CD14-positive monocyte (primary cell): Measurements from ENCODE around the gene SPIRE1. TPM values are rescaled to one million over a fixed set of nuclear protein-coding genes. Genes with fewer than 3 reads are reported as not detected.

Source experiments
- DNase-seq, 3 donors: peaks; one replicate each; pipeline ENCODE4 v3.0.0-alpha.2; 2011 to 2022
- H2AFZ ChIP-seq: 2 replicates; pipeline ENCODE4 v1.6.0; 2012; ENCODE audit warnings: mild to moderate bottlenecking, low read depth, low read length, inconsistent platforms; ENCODE audit not compliant: insufficient read depth, poor library complexity, severe bottlenecking
- H3K27ac ChIP-seq, 2 donors: 1 replicate in 1 of 2; 2 replicates in 1 of 2; pipeline ENCODE4 v1.5.1; 2012 to 2013; ENCODE audit warnings: low read length in 2 of 2, control low read depth in 1 of 2, inconsistent platforms in 1 of 2, low read depth in 1 of 2, mild to moderate bottlenecking in 1 of 2
- H3K27me3 ChIP-seq, 2 donors: one replicate each; pipeline versions ENCODE4 v1.6.0 to v1.6.1; 2011 to 2013; ENCODE audit warnings: low read length in 2 of 2; ENCODE audit not compliant: control insufficient read depth in 2 of 2, insufficient read depth in 2 of 2
- H3K36me3 ChIP-seq, 2 donors: replicated peaks in 1 of 2; 1 replicate in 1 of 2; 2 replicates in 1 of 2; pipeline versions ENCODE4 v1.5.1 to v1.6.1; 2012 to 2013; ENCODE audit warnings: low read length in 2 of 2, control low read depth in 1 of 2, inconsistent platforms in 1 of 2, mild to moderate bottlenecking in 1 of 2; ENCODE audit not compliant: insufficient read depth in 2 of 2, control insufficient read depth in 1 of 2
- H3K4me1 ChIP-seq, 2 donors: 1 replicate in 1 of 2; 2 replicates in 1 of 2; pipeline versions ENCODE4 v1.5.1 to v1.6.1; 2012 to 2013; ENCODE audit warnings: low read length in 2 of 2, control low read depth in 1 of 2, inconsistent platforms in 1 of 2, mild to moderate bottlenecking in 1 of 2, moderate library complexity in 1 of 2; ENCODE audit not compliant: insufficient read depth in 2 of 2, control insufficient read depth in 1 of 2
- H3K4me2 ChIP-seq: replicated peaks from 2 replicates; pipeline ENCODE3; 2012; ENCODE audit warnings: low read length, moderate library complexity, mild to moderate bottlenecking; ENCODE audit not compliant: poor library complexity, severe bottlenecking; ENCODE audit errors: extremely low read depth
- H3K4me3 ChIP-seq, 3 experiments: fragments of 200-600 bp in 1 of 3; sonication (generic) in 1 of 3; replicated peaks in 1 of 3; 1 replicate in 2 of 3; 2 replicates in 1 of 3; pipeline ENCODE4 v1.5.1; 2011 to 2013; ENCODE audit warnings: low read length in 3 of 3, mild to moderate bottlenecking in 3 of 3, control low read depth in 2 of 3, low read depth in 2 of 3, inconsistent platforms in 1 of 3, moderate library complexity in 1 of 3
- H3K79me2 ChIP-seq: 2 replicates; pipeline ENCODE4 v1.6.0; 2012; ENCODE audit warnings: mild to moderate bottlenecking, control low read depth, inconsistent platforms, low read length, moderate library complexity; ENCODE audit not compliant: insufficient read depth
- H3K9ac ChIP-seq: 2 replicates; pipeline ENCODE4 v1.6.0; 2017; ENCODE audit warnings: low read length, mild to moderate bottlenecking; ENCODE audit not compliant: insufficient read depth, poor library complexity, severe bottlenecking
- H3K9me3 ChIP-seq, 2 donors: replicated peaks in 1 of 2; 1 replicate in 1 of 2; 2 replicates in 1 of 2; pipeline versions ENCODE4 v1.5.1 to v1.6.1; 2012 to 2013; ENCODE audit warnings: low read length in 2 of 2, control low read depth in 1 of 2; ENCODE audit not compliant: control insufficient read depth in 1 of 2, insufficient read depth in 1 of 2
- H4K20me1 ChIP-seq: 2 replicates; pipeline ENCODE4 v1.6.0; 2012; ENCODE audit warnings: mild to moderate bottlenecking, low read length, control low read depth, moderate library complexity; ENCODE audit not compliant: insufficient read depth
- H3K27ac Mint-ChIP-seq, 7 donors: one replicate each; pipeline ENCODE4 v1.8.0; 2020; ENCODE audit warnings: mild to moderate bottlenecking in 7 of 7, mixed read lengths in 7 of 7, moderate library complexity in 6 of 7, inconsistent platforms in 2 of 7
- H3K27me3 Mint-ChIP-seq, 3 donors: one replicate each; pipeline ENCODE4 v1.8.0; 2021 to 2022; ENCODE audit warnings: low read depth in 3 of 3, mild to moderate bottlenecking in 3 of 3, mixed read lengths in 3 of 3, moderate library complexity in 3 of 3, inconsistent platforms in 1 of 3
- H3K36me3 Mint-ChIP-seq, 2 donors: one replicate each; pipeline ENCODE4 v1.8.0; 2020; ENCODE audit warnings: mixed read lengths in 2 of 2, inconsistent platforms in 1 of 2, mild to moderate bottlenecking in 1 of 2
- H3K4me1 Mint-ChIP-seq: one replicate; pipeline ENCODE4 v1.8.0; 2020; ENCODE audit warnings: mild to moderate bottlenecking, mixed read lengths
- H3K4me3 Mint-ChIP-seq, 2 donors: one replicate each; pipeline ENCODE4 v1.8.0; 2020; ENCODE audit warnings: mild to moderate bottlenecking in 2 of 2, mixed read lengths in 2 of 2, moderate library complexity in 1 of 2
- H3K9me3 Mint-ChIP-seq, 7 donors: one replicate each; pipeline ENCODE4 v1.8.0; 2020 to 2022; ENCODE audit warnings: mixed read lengths in 7 of 7, mild to moderate bottlenecking in 6 of 7, moderate library complexity in 6 of 7, inconsistent platforms in 2 of 7
- CTCF ChIP-seq: fragments of 200-600 bp; IDR thresholded peaks from one replicate; pipeline ENCODE4 v1.8.0; 2022; ENCODE audit warnings: antibody characterized with exemption, mild to moderate bottlenecking
- WGBS: methylation state at CpG from one replicate; pipeline ENCODE4 v1.1.5; 2013; ENCODE audit warnings: missing lambda C conversion rate; ENCODE audit not compliant: insufficient coverage; 5-methylcytosine and 5-hydroxymethylcytosine counted together
- intact Hi-C, 2 donors: fragments of 100-400 bp; cut with micrococcal nuclease; formaldehyde crosslinking; loops; one replicate each; pipeline versions ENCODE4 v1.15.0 to v1.15.1; 2023
- polyA plus RNA-seq, 3 donors: library from polyadenylated mRNA; depleted of rRNA in 1 of 3; unstranded in 2 of 3; stranded (reverse) in 1 of 3; fragments of 300-500 nt in 2 of 3; fragments of >200 nt in 1 of 3; fragmentation: Illumina TruSeq in 2 of 3; gene quantifications; 1 replicate in 2 of 3; 2 replicates in 1 of 3; pipeline ENCODE4 v1.2.3, GENCODE V29; 2012 to 2021

The SPIRE1 gene
- polyA plus RNA-seq, 3 donors, result 1.7 to 1.9 (median 1.8) TPM

DNA sequence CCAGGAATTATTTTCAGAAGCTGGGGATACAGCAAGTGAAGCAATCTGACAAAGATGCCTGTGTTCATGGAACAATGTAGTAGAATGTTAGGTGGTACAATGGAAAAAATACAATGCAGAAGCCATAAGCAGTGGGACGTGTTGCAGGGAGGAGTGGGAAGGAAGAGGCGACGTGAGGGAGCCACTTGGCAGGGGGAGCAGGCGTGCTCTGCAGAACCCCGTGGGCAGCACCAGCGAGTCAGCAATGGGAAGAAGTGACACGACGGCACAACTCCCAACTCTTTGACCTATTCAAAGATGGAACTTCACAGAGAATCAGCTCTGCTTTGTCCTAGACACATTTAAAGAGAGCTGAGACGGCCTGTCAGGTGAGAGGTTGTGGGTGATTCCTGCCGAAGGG, 219.7 kb downstream of the SPIRE1 start:
- H3K9me3 ChIP-seq, result no peaks in the 10 kb centered on the region
- H3K4me2 ChIP-seq, result no peak overlapping the region
- no peak overlapping the region for H3K27ac ChIP-seq
- DNase-seq, result no peak
- no peaks in the 10 kb centered on the region for H3K4me1 ChIP-seq
- no peaks in the 10 kb centered on the region for H3K36me3 ChIP-seq
- no peaks in the 10 kb centered on the region for H3K27me3 ChIP-seq
- 83% methylated on average over 7 of the region's 10 CpGs for WGBS
- H3K27ac Mint-ChIP-seq, result no peak overlapping the region
- peaks cover 0 to 9% (median 0%) of the 10 kb centered on the region in 7 donors for H3K9me3 Mint-ChIP-seq
- H3K9ac ChIP-seq, result no peak overlapping the region
- TF ChIP-seq CTCF, result no peak
- no peaks in the 10 kb centered on the region for H3K27me3 Mint-ChIP-seq
- H3K4me3 ChIP-seq, result no peak overlapping the region
- H3K4me3 Mint-ChIP-seq, result no peak overlapping the region
- H3K79me2 ChIP-seq, result no peaks in the 10 kb centered on the region
- peaks cover 0 to 3% of the 10 kb centered on the region in 2 donors for H3K36me3 Mint-ChIP-seq
- intact Hi-C loops, result no loop called here
- no peak overlapping the region for H2AFZ ChIP-seq
- H3K4me1 Mint-ChIP-seq, result no peaks in the 10 kb centered on the region
- no peaks in the 10 kb centered on the region for H4K20me1 ChIP-seq

DNA sequence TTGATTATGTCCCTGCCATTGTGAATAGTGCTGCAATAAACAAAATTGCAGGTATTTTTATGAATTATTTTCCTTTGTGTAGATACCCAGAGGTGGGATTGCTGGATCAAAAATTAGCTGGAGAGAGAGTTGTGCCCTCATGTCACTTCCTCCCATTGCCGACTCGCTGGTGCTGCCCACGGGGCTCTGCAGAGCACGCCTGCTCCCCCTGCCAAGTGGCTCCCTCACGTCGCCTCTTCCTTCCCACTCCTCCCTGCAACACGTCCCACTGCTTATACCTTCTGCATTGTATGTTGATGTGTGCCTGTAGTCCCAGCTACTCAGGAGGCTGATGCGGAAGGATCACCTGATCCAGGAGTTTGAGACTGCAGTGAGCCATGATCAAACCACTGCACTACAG, 222.0 kb downstream of the SPIRE1 start:
- Mint-ChIP-seq H3K4me1 (no peaks in the 10 kb centered on the region), H3K27ac (peak overlapping the region in 1 of 7 donors; percentile 18), H3K27me3 (peaks cover 0 to 1% (median 0%) of the 10 kb centered on the region in 3 donors), H3K4me3 (no peak overlapping the region), H3K9me3 (peaks cover 0 to 7% (median 0%) of the 10 kb centered on the region in 7 donors), H3K36me3 (peaks cover 2 to 12% of the 10 kb centered on the region in 2 donors)
- Histone ChIP-seq H3K36me3 (no peaks in the 10 kb centered on the region), H3K27ac (no peak overlapping the region), H3K4me3 (no peak overlapping the region), H3K4me1 (no peaks in the 10 kb centered on the region), H3K9ac (no peak overlapping the region), H3K4me2 (no peak overlapping the region), H3K79me2 (no peaks in the 10 kb centered on the region), H2AFZ (no peak overlapping the region), H3K9me3 (peaks cover 0 to 5% of the 10 kb centered on the region in 2 donors), H3K27me3 (no peaks in the 10 kb centered on the region), H4K20me1 (no peaks in the 10 kb centered on the region)
- DNase-seq, result no peak
- 100% methylated on average over 1 of the region's 8 CpGs for WGBS
- intact Hi-C loops, result no loop called here
- TF ChIP-seq CTCF, result no peak
